HG03159 (cell line): ENCODE measurements around the gene CELF2.
"Not testable (repeated sequence)": the region's sequence is repeated elsewhere in the genome, so short reads cannot be mapped to it uniquely, and the experiment has no call there.

Source experiments
- ATAC-seq: cut with Tn5 transposase; IDR thresholded peaks from one replicate; pipeline ENCODE4 v1.9.1; 2021; ENCODE audit warnings: mild to moderate bottlenecking, moderate library complexity; ENCODE audit not compliant: unreplicated experiment

CELF2 gene

GRCh38 chr10:11017570-11018431, at the start of gene CELF2:
CELF2 (plus strand) TSS chr10:11017872; CDS start chr10:11018090, 218 bp downstream.
- peak; percentile 84 for ATAC-seq

DNA sequence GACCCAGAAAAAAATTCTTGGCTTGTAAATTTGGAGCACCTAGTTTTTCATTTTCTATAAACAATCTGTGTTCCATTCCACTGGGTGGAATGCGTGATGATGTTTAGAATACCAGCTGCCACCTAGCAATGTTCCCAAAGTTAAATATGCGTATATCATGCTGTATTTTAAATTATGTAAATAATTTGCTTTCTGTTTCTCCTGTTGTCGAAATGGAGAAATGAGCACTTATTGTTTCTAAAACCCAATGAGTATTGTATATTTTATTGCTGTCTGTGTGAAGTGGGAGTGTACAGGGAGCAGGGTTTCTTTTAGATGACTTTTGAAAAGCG, 49.4 kb upstream of the CELF2 start:
- no peak for ATAC-seq

DNA sequence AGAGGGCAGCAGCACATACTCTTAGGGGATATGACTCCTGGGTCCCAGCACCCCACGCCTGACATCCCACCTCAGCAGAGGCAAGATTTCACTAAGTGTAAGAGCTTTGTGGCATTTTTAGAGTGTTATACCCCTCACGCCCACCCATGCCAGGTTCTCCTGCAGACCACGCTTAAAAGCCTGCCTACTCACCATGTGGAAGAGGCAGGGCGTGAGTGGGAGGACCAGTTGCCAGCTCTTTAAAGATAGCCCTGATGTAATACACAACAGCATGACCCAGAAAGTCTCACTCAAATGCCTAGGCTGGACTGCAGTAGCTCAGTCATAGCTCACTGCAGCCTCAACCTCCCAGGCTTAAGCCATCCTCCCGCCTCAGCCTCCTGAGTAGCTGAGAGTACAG, 44.4 kb upstream of the CELF2 start:
- no peak for ATAC-seq

GRCh38 chr10:10975647-10976046, 42.0 kb upstream of the CELF2 start:
- ATAC-seq = no peak

- ATAC-seq = no peak
Observed at GRCh38 chr10:10976652-10977051, 41.0 kb upstream of the CELF2 start.

- ATAC-seq = no peak
Observed at GRCh38 chr10:10977226-10977956, 40.3 kb upstream of the CELF2 start.

GRCh38 chr10:10977978-10978377, 39.7 kb upstream of the CELF2 start:
- no peak for ATAC-seq

GRCh38 chr10:10985361-10985760, 32.3 kb upstream of the CELF2 start:
- no peak for ATAC-seq

DNA sequence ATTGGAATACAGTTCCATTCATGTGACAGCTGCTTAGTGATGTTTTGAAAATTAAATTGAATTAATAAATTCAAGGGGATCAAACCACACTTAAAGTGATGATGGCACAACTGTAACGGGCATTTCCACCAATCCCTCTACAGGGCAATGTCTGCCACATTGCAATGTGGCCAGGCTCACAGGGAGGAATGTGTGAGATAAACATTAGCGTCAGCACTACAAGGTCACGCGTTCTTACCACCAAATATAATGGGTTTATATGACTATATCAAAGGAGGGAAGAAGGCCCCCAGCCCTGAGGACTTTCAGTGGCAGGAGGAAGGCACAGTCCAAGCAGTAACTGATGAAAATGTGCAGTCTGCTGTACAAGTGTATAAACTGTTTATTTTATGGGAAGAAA, 31.1 kb upstream of the CELF2 start:
- no peak for ATAC-seq

GRCh38 chr10:10987111-10987510, 30.6 kb upstream of the CELF2 start:
- ATAC-seq = no peak

DNA sequence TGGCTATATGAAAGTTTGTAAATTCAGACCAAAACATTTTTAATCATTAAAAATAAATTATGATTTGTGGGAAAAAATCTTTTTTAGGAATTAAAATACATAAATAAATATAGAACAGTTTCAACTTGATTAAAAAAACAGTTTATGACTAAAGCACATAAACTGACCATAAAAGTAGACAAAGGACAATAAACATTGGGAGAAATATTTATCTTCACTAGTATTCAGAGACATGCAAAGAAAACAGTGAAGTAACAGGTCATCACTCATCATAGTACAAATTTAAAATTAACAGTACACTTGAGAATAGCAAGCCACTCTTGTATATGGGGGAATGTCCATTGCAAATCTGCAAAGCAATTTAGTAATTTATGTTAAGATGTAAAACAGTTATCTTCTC, 28.0 kb upstream of the CELF2 start:
- ATAC-seq = no peak

- no peak for ATAC-seq
Observed at GRCh38 chr10:10991144-10991543, 26.5 kb upstream of the CELF2 start.

DNA sequence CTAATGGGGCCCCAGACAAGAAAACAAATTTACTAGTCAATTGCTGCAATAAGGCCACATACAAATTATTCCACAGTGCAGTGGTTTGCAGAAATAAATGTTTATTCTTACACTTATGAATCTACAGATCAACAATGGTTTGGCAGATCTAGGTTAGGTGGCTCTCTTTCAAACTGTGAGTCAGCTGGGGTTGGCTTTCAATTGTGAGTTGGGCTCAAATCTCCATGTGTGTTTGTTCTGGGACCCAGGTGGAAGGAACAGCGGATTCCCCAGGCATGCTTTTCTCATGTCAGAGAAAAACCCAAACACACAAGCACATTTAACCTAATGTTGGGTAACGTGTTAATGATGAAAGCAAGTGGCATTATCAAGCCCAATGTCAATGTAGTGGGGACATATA, 25.6 kb upstream of the CELF2 start:
- no peak for ATAC-seq

DNA sequence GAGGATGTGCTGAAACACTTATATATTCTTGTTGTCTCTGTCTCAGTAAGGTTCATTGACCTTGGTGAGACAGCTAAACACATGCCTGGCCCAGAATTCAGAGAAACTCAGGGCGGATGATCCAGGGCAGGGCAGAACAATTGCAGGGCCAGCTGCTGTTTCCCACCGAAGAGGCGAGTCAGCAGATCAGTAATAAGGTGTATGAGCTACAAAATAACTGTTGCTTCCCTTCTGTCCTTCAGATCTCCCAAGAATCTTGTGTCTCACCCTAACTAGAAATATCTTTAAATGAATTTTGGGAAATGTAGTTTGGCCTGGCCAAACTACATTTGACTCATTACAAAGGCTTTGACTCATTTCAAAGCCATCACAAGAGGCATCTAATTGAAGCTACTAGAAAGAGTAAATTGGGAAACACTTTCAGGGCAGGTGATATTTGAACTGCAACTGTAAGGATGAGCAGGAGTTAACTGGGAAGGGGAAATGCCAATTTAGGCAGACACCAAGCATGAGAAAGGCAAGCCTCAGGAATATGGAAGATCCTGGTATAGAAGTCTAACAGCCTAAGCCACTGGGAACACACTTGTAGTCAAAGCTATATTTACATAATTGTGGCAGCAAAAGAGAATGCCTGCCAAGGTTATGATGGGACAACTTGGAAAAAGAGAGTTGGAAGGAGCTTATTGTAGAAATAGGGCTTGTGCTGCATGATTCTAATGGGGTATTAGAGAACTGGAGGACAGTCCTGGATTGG, 24.5 kb upstream of the CELF2 start:
- ATAC-seq = no peak

- no peak for ATAC-seq
Observed at GRCh38 chr10:10993785-10994184, 23.9 kb upstream of the CELF2 start.

DNA sequence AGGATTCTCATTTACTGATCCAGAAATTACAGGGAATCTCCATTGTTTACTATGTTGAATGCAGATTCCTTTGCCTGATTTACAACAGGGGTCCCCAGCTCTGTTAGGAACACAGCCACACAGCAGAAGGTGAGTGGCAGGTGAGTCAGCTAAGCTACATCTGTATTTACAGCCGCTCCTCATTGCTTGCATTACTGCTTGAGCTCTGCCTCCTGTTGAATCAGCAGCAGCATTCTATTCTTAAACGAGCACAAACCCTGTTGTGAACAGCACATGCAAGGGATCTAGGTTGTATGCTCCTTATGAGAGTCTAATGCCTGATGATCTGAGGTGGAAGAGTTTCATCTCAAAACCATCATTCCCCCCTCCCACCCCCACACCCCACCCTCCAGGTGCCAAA, 23.3 kb upstream of the CELF2 start:
- ATAC-seq = no peak

GRCh38 chr10:10995120-10995519, 22.6 kb upstream of the CELF2 start:
- no peak for ATAC-seq

- no peak for ATAC-seq
Observed at GRCh38 chr10:10996966-10997620, 20.6 kb upstream of the CELF2 start.

DNA sequence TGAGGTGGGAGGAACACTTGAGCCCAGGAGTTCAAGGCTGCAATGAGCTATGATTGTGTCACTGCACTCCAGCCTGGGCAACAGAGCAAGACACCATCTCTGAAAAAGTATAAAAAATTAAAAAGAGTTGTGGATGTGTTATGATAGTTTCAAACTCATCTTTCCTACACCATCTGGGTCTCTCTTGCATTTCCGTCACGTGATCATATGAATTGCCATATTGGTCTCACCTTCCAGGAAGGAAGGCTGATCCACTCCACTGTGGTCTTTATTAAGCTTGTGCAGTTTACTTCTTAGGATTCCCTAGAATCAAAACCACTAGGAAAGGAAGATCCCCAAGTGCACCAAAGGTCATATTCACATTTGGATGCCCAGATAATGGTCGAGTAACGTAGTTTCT, 18.2 kb upstream of the CELF2 start:
- ATAC-seq = not testable (repeated sequence)

DNA sequence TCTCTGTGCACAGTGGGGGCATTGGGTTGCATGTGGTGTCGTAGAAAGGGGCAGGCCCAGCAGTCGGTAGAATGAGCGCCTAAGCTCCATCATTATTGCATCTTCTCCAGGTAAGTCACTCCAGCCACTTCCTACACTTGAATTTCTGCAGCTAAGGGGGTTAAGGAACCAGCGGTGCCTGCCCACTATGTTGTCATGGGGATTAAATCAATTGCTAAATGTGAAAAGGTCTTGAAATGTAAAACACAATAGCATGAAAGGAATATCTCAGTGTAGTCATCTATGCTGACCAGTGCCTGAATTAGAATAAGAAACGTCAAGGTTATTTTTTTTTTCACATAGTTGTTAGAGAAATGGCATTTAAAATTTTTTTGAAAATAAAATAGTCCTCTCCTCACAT, 15.2 kb upstream of the CELF2 start:
- no peak for ATAC-seq

- ATAC-seq = no peak
Observed at GRCh38 chr10:11002916-11003315, 14.8 kb upstream of the CELF2 start.
